Rectal smooth muscle tissue (tissue), 1 donor: ENCODE results near the gene TMC8.
"Not testable (repeated sequence)": the region's sequence is repeated elsewhere in the genome, so short reads cannot be mapped to it uniquely, and the experiment has no call there.

ENCODE experiments used
- H3K27ac ChIP-seq: one replicate; pipeline ENCODE4 v1.7.0; 2013; ENCODE audit warnings: low read depth, low read length, inconsistent platforms
- H3K27me3 ChIP-seq: one replicate; pipeline ENCODE4 v1.7.0; 2013; ENCODE audit warnings: low read length; ENCODE audit not compliant: control insufficient read depth, insufficient read depth
- H3K36me3 ChIP-seq: one replicate; pipeline ENCODE4 v1.7.0; 2013; ENCODE audit warnings: low read length; ENCODE audit not compliant: control insufficient read depth, insufficient read depth
- H3K4me1 ChIP-seq: one replicate; pipeline ENCODE4 v1.7.0; 2013; ENCODE audit warnings: low read length; ENCODE audit not compliant: control insufficient read depth, insufficient read depth
- H3K4me3 ChIP-seq: one replicate; pipeline ENCODE4 v1.7.0; 2013; ENCODE audit warnings: low read length
- H3K9ac ChIP-seq: one replicate; pipeline ENCODE4 v1.7.0; 2013; ENCODE audit warnings: low read length

The TMC8 gene, protein sequence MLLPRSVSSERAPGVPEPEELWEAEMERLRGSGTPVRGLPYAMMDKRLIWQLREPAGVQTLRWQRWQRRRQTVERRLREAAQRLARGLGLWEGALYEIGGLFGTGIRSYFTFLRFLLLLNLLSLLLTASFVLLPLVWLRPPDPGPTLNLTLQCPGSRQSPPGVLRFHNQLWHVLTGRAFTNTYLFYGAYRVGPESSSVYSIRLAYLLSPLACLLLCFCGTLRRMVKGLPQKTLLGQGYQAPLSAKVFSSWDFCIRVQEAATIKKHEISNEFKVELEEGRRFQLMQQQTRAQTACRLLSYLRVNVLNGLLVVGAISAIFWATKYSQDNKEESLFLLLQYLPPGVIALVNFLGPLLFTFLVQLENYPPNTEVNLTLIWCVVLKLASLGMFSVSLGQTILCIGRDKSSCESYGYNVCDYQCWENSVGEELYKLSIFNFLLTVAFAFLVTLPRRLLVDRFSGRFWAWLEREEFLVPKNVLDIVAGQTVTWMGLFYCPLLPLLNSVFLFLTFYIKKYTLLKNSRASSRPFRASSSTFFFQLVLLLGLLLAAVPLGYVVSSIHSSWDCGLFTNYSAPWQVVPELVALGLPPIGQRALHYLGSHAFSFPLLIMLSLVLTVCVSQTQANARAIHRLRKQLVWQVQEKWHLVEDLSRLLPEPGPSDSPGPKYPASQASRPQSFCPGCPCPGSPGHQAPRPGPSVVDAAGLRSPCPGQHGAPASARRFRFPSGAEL

DNA sequence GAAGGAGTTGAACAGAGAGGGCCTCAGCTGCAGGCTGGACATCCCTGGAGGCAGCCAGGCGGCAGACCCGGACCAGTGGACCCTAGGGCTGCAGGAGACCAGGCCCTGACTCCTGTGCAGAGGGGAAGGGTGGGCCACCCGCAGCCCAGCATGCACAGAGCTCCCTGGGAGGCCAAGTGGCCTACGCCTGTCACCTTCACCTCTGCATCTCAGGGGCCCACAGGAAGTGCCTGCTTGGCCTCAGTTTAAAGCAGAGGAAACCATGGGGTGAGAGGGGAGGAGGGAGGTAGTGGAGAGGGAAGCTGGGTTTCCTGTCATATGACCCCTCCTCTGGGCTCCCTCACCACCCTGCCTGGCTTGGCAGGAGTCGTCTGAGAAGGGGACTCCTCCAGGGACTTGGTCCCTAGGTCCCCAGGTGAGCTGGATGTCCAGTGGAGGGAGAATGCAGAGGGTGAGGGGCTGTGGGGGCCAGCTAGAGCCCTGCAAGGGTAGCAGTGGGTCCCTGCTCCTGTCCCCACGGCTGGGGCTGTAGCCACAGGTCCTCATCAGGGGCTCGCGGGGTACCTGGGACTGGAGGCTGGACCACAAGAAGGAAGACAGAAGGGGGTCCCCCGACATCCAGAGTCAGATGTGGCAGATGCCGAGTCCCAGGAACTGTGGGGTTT lies at the start of gene TMC8:
TMC8 (plus strand) TSS at position 335 of the 665 bp plus-strand sequence. CDS start 818 bp downstream, outside the sequence.
- Histone ChIP-seq H3K4me3 (peak within 1 kb of the TSS; percentile 38), H3K36me3 (no peaks in the 10 kb centered on the region), H3K4me1 (no peaks in the 10 kb centered on the region), H3K27me3 (peaks cover 3% of the 10 kb centered on the region), H3K9ac (peak within 1 kb of the TSS; percentile 10), H3K27ac (no peak within 1 kb of the TSS)

DNA sequence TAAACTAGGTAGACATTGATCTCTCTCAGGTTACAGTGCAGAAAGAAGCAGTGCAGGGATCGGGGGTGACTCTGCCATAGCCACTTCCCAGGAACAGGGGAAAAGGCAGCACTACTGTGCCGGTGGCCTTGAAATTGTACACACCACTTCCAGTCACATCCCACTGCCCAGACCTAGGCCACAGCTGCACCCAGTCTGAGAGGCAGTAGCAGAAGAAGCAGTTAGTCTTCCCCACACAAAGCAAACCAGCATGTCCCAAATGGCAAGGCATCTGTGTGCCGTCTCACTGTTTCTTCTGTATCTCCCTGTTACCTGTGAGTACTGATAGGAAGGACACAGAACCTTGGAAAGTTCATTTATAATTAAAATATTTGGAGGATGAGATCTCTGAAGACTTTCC lies 49.0 kb upstream of the TMC8 start:
- Histone ChIP-seq H3K4me1 (no peaks in the 10 kb centered on the region), H3K4me3 (no peak overlapping the region), H3K9ac (no peak overlapping the region), H3K27me3 (no peaks in the 10 kb centered on the region), H3K36me3 (peaks cover 25% of the 10 kb centered on the region), H3K27ac (no peak overlapping the region)

DNA sequence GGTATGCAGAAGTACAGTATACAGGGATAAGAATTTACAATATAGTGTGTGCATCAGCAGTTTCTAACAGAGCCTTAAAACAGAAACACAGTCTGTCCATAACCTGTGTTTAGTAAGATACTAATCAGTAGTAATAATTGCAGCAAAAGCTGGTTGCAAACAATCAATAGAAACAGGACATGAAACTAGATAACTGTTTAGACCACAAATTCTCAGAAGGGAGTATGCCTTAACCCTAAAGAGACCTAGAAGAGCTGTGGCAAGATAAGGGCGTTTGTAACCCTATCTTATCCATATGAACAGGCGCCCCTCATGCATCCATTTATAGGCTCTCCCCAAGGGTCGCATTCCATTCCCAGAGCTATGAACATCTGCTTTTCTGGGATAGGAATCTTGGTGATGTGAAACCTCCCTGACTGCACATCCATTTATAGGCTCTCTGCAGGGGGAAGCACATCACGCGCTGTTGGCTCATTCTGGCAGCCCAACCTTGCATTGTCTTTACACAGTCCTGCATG lies 48.2 kb upstream of the TMC8 start:
- H3K4me3 ChIP-seq, H3K4me1 ChIP-seq, H3K9ac ChIP-seq, H3K27me3 ChIP-seq, H3K27ac ChIP-seq: not testable (repeated sequence)
- peaks cover 27% of the 10 kb centered on the region for H3K36me3 ChIP-seq

DNA sequence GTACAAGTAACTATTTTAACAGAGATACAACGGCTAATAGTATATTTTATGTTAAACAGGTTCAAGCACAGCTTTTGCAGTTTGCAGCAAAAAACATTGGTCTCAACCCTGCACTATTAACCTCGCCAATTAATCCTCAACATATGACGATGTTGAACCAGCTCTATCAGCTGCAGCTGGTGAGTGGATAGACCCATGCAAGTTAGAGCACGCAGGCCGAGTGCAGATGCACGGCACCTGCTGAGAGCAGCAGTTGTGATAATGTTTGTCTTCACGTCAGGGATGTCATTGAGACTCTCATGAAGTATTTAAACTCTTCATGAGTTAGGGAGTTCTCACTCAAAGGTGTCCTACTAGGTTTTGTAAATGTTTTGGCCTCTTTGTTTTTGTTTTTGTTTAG lies 47.6 kb upstream of the TMC8 start:
- Histone ChIP-seq H3K36me3 (peaks cover 26% of the 10 kb centered on the region), H3K9ac (no peak overlapping the region), H3K27ac (no peak overlapping the region)

DNA sequence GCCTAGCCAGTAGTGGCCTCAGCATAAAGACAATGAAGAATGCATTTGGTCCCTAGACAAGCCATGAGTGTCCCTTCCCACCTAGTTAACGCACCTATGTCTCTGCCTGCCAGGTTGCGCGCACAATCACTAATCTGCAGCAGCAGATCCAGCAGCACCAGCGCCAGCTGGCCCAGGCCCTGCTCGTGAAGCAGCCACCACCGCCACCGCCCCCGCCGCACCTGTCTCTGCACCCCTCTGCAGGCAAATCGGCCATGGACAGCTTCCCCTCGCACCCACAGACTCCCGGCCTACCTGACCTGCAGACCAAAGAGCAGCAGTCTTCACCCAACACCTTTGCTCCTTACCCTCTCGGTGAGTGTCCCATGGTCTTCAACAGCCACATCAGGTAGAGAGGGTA lies 43.8 kb upstream of the TMC8 start:
- H3K4me1 ChIP-seq: no peaks in the 10 kb centered on the region
- H3K9ac ChIP-seq: no peak overlapping the region
- peaks cover 24% of the 10 kb centered on the region for H3K36me3 ChIP-seq
- no peak overlapping the region for H3K4me3 ChIP-seq
- H3K27ac ChIP-seq: no peak overlapping the region
- no peaks in the 10 kb centered on the region for H3K27me3 ChIP-seq

More for the DNA sequence above, 47.6 kb upstream of the TMC8 start:
- Histone ChIP-seq H3K27me3 (no peaks in the 10 kb centered on the region), H3K4me3 (no peak overlapping the region), H3K4me1 (no peaks in the 10 kb centered on the region)

DNA sequence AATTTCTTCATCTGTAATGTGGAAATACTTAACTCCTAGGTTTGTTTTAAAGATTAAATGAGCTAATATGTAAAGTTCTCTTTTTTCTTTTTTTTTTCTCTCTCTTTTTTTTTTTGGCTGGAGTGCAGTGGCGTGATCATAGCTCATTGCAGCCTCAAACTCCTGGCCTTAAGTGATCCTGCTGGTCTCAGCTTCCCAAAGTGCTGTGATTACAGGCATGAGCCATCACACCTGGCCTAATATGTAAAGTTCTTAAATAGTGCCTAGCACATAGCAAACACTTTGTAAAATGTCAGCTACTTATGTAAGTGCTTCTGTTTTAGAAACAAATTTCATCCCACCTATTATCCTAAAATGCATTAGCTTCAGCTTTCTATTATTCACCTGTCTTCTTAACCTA lies 42.0 kb upstream of the TMC8 start:
- H3K27ac ChIP-seq: no peak overlapping the region
- no peaks in the 10 kb centered on the region for H3K27me3 ChIP-seq
- H3K9ac ChIP-seq: no peak overlapping the region
- H3K4me1 ChIP-seq: no peaks in the 10 kb centered on the region
- no peak overlapping the region for H3K4me3 ChIP-seq
- H3K36me3 ChIP-seq: peaks cover 34% of the 10 kb centered on the region

DNA sequence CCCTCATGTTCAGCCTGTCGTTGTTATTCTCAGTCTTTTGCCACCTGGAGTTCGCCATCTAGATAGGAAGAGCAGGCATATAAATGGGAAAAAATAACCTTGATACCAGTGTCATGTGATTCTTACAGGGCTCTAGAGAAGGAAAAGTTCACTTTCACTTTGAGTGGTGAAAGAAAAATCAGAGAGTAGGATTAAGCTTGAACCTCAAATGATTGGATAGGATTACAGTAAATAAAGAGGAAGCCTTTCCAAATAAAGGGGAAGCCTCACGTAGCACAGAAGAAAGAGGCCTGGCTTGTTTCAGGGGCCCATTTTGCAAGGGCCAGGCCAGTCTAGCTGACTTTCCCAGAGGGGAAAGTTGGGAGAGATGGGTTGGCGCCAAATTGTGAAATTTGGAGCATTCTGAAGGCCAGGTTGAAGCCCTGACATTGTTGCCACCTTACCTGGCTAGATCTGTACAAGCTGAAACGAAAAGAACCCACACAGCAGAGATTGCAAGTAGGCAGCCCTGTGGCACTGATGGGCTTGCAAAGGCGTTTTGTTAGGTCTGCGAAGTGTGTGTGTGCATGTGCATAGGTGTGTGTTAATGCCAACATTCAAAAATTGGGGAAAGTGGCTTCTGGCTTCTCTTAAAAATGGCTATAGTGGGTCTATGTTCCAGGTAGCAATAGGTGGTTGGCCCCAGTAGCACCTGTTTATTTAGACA lies 40.8 kb upstream of the TMC8 start:
- no peak overlapping the region for H3K27ac ChIP-seq
- H3K36me3 ChIP-seq: peaks cover 37% of the 10 kb centered on the region
- no peak overlapping the region for H3K9ac ChIP-seq

DNA sequence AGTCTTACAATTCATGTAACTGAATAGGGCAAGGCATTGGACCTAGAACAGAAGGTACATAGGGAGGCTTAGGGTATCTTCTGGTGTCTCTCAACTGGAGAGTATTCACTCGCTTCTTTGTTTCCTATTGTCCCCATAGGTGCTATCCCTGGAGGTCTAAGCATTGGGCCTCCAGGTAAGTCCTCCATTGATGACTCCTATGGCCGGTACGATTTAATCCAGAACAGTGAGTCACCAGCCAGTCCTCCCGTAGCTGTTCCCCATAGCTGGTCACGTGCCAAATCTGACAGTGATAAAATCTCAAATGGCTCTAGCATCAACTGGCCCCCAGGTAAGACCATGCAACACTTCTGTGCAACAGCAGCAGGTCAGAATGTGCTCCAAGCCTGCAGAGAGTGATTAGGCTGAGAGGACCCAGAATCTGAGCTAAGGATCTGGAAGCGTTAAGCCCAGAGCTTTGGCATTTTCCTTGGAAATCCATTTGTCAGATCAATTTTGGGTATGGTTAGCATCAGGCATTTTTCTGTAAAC lies 37.7 kb upstream of the TMC8 start:
- no peak overlapping the region for H3K9ac ChIP-seq
- no peak overlapping the region for H3K27ac ChIP-seq
- H3K36me3 ChIP-seq: peaks cover 42% of the 10 kb centered on the region
- H3K4me1 ChIP-seq: no peaks in the 10 kb centered on the region
- H3K27me3 ChIP-seq: no peaks in the 10 kb centered on the region
- H3K4me3 ChIP-seq: no peak overlapping the region

More for the DNA sequence above, 40.8 kb upstream of the TMC8 start:
- Histone ChIP-seq H3K4me3 (no peak overlapping the region), H3K4me1 (no peaks in the 10 kb centered on the region), H3K27me3 (no peaks in the 10 kb centered on the region)

DNA sequence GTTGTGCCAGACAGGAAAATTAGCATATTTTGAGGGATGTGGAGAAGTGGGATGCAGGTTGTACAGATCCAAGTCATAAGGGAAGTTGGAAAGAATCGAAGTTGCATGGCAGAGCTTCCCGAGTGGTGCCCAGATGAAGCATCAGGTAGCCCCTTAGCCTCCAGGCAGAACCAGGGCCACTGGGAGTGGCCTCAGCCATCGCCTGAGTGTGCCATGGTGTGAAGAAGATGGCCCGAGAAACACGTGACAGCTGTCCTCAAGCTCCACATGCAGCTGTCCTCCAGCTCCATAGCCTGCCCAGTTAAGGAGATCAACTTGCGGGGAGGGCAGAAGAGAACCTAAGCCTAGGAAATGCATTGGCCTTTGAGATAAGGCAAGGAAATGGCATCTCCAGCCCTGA lies 35.5 kb upstream of the TMC8 start:
- Histone ChIP-seq H3K4me3 (no peak overlapping the region), H3K4me1 (no peaks in the 10 kb centered on the region), H3K27ac (no peak overlapping the region), H3K9ac (no peak overlapping the region), H3K36me3 (peaks cover 50% of the 10 kb centered on the region), H3K27me3 (no peaks in the 10 kb centered on the region)

DNA sequence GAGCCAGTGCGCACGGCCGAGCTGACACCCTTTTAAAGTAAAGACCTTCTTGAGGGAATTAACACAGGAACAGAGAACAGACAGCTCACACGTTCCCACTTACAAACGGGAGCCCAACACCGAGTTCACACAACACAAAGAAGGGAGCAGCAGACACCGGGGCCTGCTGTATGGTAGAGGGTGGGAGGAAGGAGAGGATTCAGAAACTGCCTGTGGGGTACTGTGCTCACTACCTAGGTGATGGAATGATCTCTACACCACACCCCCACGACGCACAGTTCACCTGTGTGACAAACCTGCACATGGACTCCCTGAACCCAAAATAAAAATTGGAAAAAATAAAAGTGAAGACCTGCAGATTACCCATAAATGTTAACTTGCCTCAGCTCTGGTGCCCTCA lies 34.5 kb upstream of the TMC8 start:
- H3K4me3 ChIP-seq: no peak overlapping the region
- H3K9ac ChIP-seq: no peak overlapping the region
- H3K4me1 ChIP-seq: no peaks in the 10 kb centered on the region
- peaks cover 45% of the 10 kb centered on the region for H3K36me3 ChIP-seq
- no peak overlapping the region for H3K27ac ChIP-seq
- no peaks in the 10 kb centered on the region for H3K27me3 ChIP-seq

DNA sequence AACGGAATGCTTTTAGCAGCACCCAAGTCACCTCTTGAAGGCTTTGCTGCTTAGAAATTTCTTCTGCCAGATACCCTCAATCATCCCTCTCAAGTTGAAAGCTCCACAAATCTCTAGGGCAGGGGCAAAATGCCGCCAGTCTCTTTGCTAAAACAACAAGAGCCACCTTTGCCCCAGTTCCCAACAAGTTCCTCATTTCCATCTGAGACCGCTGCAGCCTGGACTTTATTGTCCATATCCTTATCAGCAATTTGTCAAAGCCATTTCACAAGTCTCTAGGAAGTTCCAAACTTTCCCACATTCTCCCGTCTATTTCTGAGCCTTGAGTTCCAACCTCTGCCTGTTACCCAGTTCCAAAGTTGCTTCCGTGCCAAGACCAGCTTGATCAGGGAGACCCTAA lies 29.5 kb upstream of the TMC8 start:
- Histone ChIP-seq H3K27me3 (no peaks in the 10 kb centered on the region), H3K27ac (no peak overlapping the region), H3K4me1 (peaks cover 2% of the 10 kb centered on the region), H3K4me3 (no peak overlapping the region), H3K36me3 (peaks cover 21% of the 10 kb centered on the region), H3K9ac (no peak overlapping the region)

DNA sequence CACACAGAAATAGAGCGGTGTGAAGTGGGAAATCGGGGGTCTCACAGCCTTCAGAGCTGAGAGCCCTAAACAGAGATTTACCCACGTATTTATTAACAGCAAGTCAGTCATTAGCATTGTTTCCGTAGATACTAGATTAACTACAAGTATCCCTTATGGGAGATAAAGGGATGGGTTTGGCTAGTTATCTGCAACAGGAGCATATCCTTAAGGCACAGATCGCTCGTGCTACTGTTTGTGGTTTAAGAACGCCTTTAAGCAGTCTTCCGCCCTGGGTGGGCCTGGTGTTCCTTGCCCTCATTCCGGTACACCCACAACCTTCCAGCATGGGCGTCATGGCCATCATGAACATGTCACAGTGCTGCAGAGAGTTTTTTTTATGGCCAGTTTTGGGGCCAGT lies 29.0 kb upstream of the TMC8 start:
- peaks cover 2% of the 10 kb centered on the region for H3K4me1 ChIP-seq
- H3K27me3 ChIP-seq: no peaks in the 10 kb centered on the region
- H3K27ac ChIP-seq: no peak overlapping the region
- no peak overlapping the region for H3K4me3 ChIP-seq
- no peak overlapping the region for H3K9ac ChIP-seq
- peaks cover 21% of the 10 kb centered on the region for H3K36me3 ChIP-seq
